ENCODE results near the gene KIDINS220. TPM values are rescaled to one million over a fixed set of nuclear protein-coding genes. Genes with fewer than 3 reads are reported as not detected.

Gene KIDINS220
- polyA plus RNA-seq, 5 donors = 62.9 to 113 (median 103) TPM

- peak in 1 of 2 donors; percentile 38 for DNase-seq
These were observed 16.0 kb upstream of the KIDINS220 start for GRCh38 chr2:8853426-8853825.

GRCh38 chr2:8851811-8852560 lies 14.6 kb upstream of the KIDINS220 start:
- no peak for DNase-seq

GRCh38 chr2:8850845-8851487 lies 13.6 kb upstream of the KIDINS220 start:
- DNase-seq = no peak

GRCh38 chr2:8849327-8849726 lies 11.9 kb upstream of the KIDINS220 start:
- no peak for DNase-seq

- DNase-seq = no peak
These were observed 11.1 kb upstream of the KIDINS220 start for GRCh38 chr2:8848328-8849100.

DNA sequence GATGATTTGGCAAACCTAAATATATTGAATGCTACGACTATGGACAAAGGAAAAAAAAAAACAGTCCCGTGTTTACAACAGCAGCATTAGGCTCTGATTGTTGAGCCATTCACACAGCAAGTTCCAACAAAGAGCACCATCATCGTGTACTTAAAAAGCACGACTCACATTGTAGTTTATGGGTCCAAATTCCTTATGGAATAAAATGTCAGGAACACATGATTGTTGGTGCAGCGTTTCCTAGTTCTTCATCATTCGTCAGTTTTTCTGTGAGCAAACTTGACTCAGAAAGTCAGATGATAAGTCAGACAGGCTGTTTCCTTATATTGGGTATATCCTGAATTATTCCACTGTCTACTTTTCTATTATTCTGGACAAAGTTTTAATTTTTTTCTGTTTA lies 10.0 kb upstream of the KIDINS220 start:
- no peak for DNase-seq

GRCh38 chr2:8841932-8842331 lies 4.5 kb upstream of the KIDINS220 start:
- no peak for DNase-seq

- DNase-seq = no peak
These were observed 3.2 kb upstream of the KIDINS220 start for GRCh38 chr2:8840475-8841091.

DNA sequence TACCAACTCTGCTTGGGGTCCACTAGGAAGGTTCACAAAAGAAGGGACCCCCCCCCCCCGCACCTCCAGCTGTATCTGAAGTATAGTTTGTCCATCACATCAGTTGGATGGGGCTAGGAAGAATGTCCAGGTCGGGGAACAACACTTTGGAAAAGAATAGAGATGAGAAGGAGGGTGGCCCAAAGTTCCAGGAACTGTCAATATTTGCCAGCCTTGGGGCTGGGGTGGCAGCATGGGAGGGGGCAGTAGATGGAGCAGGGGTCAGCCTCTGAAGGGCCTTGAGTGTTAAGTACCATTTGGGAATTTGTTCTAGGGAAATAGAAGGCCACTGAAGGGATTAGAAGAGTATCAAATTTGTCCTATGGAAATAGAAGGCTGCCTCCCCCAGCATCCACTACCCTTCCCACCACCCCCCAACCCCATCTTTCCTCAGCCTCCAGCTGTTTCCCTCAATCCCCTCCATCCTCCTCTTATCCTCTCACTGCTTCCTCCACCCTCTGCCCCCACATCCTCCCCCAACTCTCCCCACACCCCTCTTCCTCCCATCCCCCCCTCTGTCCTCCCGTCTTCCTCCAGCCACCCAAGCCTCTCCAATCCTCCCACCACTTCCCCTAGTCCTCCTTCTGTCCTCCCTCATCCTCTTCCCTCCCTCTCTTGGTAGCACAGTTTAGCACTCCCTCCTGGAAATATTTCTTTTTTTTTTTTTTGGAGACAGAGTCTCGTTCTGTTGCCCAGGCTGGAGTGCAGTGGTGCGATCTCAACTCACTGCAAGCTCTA lies 2.0 kb upstream of the KIDINS220 start:
- no peak for DNase-seq

- no peak for DNase-seq
These were observed 355 bp upstream of the KIDINS220 start for GRCh38 chr2:8837795-8838140.

GRCh38 chr2:8835279-8835678 lies 2.1 kb downstream of the KIDINS220 start:
- DNase-seq = no peak

- no peak for DNase-seq
These were observed 3.6 kb downstream of the KIDINS220 start for GRCh38 chr2:8833853-8834252.

- DNase-seq = no peak
These were observed 5.9 kb downstream of the KIDINS220 start for GRCh38 chr2:8831516-8831915.

GRCh38 chr2:8827729-8828128 lies 9.7 kb downstream of the KIDINS220 start:
- no peak for DNase-seq

DNA sequence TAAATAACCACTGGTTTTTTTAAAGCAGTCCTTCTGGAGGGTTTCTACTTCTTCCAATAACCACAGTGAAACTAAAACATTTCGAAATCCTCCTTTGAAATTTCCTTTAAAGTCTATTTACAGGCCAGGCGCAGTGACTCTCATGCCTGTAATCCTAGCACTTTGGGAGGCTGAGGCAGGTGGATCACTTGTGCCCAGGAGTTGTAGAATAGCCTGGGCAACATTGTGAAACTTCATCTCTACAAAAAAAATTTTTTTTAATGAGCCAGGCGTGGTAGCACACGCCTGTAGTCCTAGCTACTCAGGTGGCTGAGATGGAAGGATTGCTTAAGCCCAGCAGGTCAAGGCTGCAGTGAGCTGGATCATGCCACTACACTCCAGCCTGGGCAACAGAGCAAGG lies 15.2 kb downstream of the KIDINS220 start:
- no peak for DNase-seq

- DNase-seq = no peak
These were observed 15.9 kb downstream of the KIDINS220 start for GRCh38 chr2:8821276-8822217.

GRCh38 chr2:8819948-8820347 lies 17.5 kb downstream of the KIDINS220 start:
- no peak for DNase-seq

- no peak for DNase-seq
These were observed 18.2 kb downstream of the KIDINS220 start for GRCh38 chr2:8819194-8819593.

DNA sequence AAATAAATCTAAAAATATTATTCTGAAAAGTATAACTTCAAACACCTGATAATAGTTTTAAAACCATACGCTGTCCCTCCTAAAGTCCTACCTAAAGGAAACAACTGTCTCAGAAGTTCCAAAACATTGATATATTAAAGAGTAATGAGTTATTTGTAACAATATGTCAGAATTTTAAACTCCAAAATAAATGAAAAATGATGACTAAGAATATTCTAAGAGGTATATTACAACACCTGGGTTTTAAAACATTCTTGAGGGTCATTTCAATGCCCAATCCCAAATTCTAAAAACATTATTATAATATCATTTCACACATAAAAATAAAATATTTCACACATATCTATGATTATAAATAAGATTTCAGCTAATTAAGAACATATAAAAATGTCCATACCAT lies 20.2 kb downstream of the KIDINS220 start:
- DNase-seq = no peak
